ENCODE data around the gene HDHD3. TPM values are rescaled to one million over a fixed set of nuclear protein-coding genes. Genes with fewer than 3 reads are reported as not detected.
"Not testable (repeated sequence)": the region's sequence is repeated elsewhere in the genome, so short reads cannot be mapped to it uniquely, and the experiment has no call there.

Gene HDHD3
- total RNA-seq, 4 donors from 2014 or later, result 12.6 to 30.6 (median 16.7) TPM

DNA sequence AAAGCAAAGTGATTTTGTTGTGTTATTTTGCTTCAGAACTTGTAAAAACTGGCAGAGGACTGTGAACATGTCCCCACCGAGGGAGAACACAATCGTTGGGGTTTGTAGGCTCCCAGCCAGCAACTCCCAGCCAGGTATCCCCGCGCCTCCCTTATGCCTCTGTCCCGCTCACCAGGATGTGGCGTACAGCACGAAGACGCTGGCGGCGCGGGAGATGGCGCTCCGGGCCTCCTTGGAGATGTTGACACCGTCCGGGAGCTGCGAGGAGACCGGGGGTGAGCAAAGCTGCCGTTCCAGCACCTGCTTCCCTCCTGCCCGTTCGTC lies 33.1 kb upstream of the HDHD3 start:
- TF ChIP-seq, protein P1, sequence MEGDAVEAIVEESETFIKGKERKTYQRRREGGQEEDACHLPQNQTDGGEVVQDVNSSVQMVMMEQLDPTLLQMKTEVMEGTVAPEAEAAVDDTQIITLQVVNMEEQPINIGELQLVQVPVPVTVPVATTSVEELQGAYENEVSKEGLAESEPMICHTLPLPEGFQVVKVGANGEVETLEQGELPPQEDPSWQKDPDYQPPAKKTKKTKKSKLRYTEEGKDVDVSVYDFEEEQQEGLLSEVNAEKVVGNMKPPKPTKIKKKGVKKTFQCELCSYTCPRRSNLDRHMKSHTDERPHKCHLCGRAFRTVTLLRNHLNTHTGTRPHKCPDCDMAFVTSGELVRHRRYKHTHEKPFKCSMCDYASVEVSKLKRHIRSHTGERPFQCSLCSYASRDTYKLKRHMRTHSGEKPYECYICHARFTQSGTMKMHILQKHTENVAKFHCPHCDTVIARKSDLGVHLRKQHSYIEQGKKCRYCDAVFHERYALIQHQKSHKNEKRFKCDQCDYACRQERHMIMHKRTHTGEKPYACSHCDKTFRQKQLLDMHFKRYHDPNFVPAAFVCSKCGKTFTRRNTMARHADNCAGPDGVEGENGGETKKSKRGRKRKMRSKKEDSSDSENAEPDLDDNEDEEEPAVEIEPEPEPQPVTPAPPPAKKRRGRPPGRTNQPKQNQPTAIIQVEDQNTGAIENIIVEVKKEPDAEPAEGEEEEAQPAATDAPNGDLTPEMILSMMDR (IDR thresholded peaks at IDR 0.05), result no peak
- DNase-seq (ENCODE audit: low spot score) (no peak), ATAC-seq (ENCODE audit: low FRiP score) (peak; percentile 10)

DNA sequence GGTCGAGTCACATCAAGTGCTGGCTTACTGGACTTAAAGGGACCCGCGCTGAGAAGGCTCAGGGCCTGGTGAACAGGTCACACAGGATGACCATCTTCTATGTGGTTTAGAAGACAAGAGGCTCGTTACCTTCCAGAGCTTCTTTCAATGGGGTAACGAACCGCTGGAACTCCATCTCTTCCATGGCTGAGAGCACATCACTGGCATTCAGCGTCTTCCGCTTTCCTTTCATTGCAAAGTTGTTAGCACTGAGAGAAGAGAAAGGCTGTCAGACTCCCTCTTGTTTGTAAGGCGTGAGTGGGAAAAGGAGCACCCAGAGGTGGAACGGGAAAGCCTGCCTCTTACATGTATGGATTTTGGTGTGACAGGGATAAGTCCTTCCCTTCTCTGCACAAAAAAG lies 32.7 kb upstream of the HDHD3 start:
- no peak for DNase-seq (ENCODE audit: low spot score)
- ATAC-seq (ENCODE audit: low FRiP score), result no peak
- TF ChIP-seq, protein P1 (IDR thresholded peaks at IDR 0.05), result no peak

DNA sequence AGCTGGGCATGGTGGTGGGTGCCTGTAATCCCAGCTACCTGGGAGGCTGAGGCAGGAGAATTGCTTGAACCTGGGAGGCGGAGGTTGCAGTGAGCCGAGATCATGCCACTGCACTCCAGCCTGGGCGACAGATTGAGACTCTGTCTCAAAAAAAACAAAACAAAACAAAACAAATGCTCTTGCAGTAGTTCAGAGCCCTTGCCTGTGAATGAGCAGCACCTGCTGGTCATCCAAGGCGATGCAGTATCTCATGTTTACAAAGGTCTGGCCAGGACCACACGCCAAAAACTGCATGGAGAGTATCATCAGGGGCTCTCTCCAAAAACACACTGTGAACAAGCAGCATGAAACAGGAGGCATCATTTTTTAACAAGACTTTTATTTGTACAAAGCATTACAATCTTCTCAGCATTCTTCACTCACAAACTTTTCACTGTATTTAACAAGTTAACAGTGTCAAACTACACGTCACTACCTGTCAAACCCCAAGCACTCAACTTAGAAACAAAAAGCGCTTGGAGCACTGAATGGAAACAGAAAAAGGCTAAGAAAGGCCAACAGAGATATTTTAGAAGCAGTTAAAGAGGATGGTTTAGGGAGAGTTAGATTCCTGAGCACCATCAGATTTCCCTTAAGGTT lies 30.2 kb upstream of the HDHD3 start:
- not testable (repeated sequence) for ATAC-seq (ENCODE audit: low FRiP score)
- TF ChIP-seq, protein P1 (IDR thresholded peaks at IDR 0.05), result peak in 1 of 3 donors; percentile 42
- DNase-seq (ENCODE audit: low spot score), result peak; percentile 42

DNA sequence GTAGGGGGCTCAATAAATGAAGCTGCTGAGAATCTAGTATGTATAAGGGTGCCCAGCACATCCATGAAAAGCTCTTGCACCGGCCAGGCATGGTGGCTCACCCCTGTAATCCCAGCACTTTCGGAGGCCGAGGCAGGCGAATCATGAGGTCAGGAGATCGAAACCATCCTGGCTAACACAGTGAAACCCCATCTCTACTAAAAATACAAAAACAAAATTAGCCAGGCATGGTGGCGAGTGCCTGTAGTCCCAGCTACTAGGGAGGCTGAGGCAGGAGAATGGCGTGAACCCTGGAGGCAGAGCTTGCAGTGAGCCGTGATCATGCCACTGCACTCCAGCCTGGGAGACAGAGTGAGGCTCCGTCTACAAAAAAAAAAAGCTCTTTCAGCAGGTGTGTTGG lies 29.6 kb upstream of the HDHD3 start:
- DNase-seq (ENCODE audit: low spot score); ATAC-seq (ENCODE audit: low FRiP score): not testable (repeated sequence)

DNA sequence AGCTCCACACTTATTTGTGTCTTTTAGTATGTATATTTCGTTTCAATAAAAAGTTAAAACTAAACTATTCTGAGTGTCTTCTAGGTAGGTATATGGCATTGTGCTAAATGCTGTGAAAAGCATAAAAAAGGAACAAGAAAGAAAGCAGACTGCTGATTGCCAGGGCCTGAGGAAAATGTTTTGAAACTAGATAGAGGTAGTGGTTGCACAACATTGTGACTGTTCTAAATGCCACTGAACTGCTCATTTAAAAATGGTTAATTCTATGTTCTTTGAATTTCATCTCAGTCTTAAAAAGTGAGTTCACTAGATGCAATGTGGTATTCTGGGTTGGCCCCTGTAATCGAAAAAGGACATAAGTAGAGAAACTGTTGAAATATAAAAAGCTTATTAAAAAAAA lies 26.9 kb upstream of the HDHD3 start:
- ATAC-seq (ENCODE audit: low FRiP score) (no peak), DNase-seq (ENCODE audit: low spot score) (no peak)
- TF ChIP-seq, protein P1 (IDR thresholded peaks at IDR 0.05), result no peak

DNA sequence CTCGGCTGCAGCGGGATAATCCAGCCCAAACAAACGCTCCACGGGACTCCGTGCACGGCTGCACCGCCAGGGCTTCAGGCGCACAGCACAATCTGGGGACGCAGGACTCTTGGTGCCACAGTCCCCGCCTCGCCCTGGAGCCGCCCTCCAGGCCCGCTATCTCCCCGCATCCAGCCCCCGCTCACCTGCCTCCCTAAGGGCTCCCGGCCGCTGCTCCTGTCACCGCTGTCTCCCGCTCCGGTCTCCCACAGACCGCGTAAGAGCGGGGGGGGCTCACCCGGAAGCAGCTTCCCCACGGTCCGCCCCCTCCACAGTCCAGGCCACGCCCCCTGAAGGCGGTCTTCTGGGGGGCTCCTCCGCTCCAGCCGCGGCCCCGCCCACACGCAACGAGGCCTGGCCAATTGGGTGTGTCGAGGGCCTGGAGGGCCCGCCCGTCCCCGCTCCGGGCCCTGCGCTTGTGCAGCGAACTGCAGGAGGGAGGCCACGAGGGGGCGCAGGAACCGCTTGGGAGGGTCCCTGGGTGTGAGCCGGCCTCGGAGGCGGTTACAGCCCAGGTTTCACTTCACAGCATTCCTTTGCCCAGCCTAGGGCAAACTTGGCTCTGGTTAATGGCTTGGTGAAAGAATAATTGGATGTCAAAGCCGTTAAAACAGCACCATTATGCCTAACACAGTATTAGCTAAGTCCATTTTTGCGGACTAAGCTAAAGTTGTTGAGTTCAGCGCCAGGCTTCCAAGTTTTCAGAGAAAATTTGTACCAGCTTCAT lies 24.4 kb upstream of the HDHD3 start, which contains the start of gene ALAD:
ALAD (minus strand) TSS at position 258 of the 766 bp plus-strand sequence. CDS start 7,725 bp downstream, outside the sequence.
- DNase-seq (ENCODE audit: low spot score), result peak; percentile 93
- peak; percentile 98 for ATAC-seq (ENCODE audit: low FRiP score)
- TF ChIP-seq, protein P1 (IDR thresholded peaks at IDR 0.05), result peak in 2 of 3 donors; percentile 42 to 73

DNA sequence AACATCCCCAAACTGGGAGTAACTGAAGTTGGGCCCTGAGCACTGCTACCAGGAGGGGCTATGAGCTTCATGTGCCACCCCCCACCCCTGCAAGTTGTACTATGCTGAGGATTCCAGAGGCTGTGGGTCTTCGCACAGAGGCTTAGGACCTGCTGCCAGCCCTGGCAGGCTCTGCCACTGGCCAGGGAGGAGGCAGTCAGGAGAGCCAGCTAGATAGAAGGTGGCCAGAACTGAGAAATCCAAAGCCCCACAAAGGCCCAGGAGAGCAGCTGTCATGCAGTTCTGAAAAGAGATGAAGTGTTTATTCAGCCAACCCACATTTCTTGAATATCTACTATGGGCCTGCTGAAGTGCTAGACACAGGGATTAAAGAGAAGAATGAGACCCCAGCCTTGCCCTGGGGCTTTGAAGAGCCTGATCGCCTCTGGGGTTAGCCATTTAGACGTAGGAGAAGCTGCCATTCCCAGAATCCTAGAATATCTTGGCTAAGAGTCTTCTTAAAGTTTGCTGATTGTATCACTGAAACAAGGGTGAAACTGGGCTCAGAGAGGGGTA lies 22.9 kb upstream of the HDHD3 start:
- ATAC-seq (ENCODE audit: low FRiP score) (no peak), DNase-seq (ENCODE audit: low spot score) (no peak)
- TF ChIP-seq, protein P1 (IDR thresholded peaks at IDR 0.05), result no peak

Measured in omental fat pad (tissue), 4 donors.